Tibial artery (tissue), 4 donors: ENCODE measurements around the gene KCNIP4.
A peak's percentile ranks its signal among the peaks of the same experiment; 100 is the strongest.

Experiments
- DNase-seq, 2 donors: peaks; one replicate each; pipeline ENCODE4 v3.0.0-alpha.2; 2019
- H3K27ac ChIP-seq, 2 donors: fragments of 200-600 bp; sonication (generic) in 1 of 2; 1 replicate in 1 of 2; 2 replicates in 1 of 2; pipeline ENCODE4 v1.5.1; 2018 to 2019; ENCODE audit warnings: mild to moderate bottlenecking in 1 of 2
- H3K27me3 ChIP-seq, 2 donors: fragments of 200-600 bp; sonication (generic) in 1 of 2; one replicate each; pipeline versions ENCODE4 v1.5.1 to v1.6.0; 2016 to 2019
- H3K36me3 ChIP-seq, 3 donors: fragments of 200-600 bp; sonication (generic) in 2 of 3; one replicate each; pipeline ENCODE4 v1.5.1; 2016 to 2019; ENCODE audit warnings: mild to moderate bottlenecking in 2 of 3
- H3K4me1 ChIP-seq, 4 donors: fragments of 200-600 bp; sonication (generic) in 2 of 4; 1 replicate in 3 of 4; 2 replicates in 1 of 4; pipeline ENCODE4 v1.5.1; 2016 to 2019
- H3K4me3 ChIP-seq, 2 donors: fragments of 200-600 bp; sonication (generic) in 1 of 2; 1 replicate in 1 of 2; 2 replicates in 1 of 2; pipeline ENCODE4 v1.5.1; 2018 to 2019; ENCODE audit warnings: mild to moderate bottlenecking in 2 of 2
- H3K9me3 ChIP-seq, 3 donors: fragments of 200-600 bp; sonication (generic) in 1 of 3; one replicate each; pipeline ENCODE4 v1.5.1; 2016 to 2019
- intact Hi-C: fragments of 100-400 bp; cut with DNase I; formaldehyde crosslinking; loops from one replicate; pipeline ENCODE4 v1.15.0; 2023; ENCODE audit warnings: low total_unique reads
- TF ChIP-seq, protein P1 (sequence below), 2 experiments: fragments of 200-600 bp in 1 of 2; fragments of 450-650 bp in 1 of 2; IDR thresholded peaks; one replicate each; pipeline ENCODE4 v1.5.1; 2017 to 2019; ENCODE audit warnings: antibody characterized with exemption in 2 of 2, mild to moderate bottlenecking in 1 of 2, moderate library complexity in 1 of 2

KCNIP4 gene

DNA sequence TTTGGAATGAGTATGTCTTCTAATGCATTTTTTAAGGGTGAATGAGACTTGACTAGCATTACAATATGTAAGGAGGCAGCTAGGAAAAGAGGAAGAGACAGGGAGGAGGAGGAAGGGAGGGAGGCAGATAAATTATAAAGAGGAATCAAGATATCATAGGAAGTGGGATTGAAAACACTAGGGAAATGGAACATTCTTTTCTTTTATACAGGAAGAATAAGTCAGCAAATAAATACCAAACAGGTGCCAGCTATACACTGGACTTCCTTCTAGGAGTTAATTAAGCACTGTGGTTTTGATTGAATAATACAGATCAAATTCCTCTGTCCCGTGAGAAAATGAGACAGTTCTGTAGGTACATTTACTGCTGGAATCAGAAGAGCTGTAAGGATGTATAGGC, 1169.7 kb downstream of the KCNIP4 start:
- peaks cover 4 to 20% (median 13%) of the 10 kb centered on the region in 3 donors for H3K9me3 ChIP-seq
- TF ChIP-seq, protein P1, sequence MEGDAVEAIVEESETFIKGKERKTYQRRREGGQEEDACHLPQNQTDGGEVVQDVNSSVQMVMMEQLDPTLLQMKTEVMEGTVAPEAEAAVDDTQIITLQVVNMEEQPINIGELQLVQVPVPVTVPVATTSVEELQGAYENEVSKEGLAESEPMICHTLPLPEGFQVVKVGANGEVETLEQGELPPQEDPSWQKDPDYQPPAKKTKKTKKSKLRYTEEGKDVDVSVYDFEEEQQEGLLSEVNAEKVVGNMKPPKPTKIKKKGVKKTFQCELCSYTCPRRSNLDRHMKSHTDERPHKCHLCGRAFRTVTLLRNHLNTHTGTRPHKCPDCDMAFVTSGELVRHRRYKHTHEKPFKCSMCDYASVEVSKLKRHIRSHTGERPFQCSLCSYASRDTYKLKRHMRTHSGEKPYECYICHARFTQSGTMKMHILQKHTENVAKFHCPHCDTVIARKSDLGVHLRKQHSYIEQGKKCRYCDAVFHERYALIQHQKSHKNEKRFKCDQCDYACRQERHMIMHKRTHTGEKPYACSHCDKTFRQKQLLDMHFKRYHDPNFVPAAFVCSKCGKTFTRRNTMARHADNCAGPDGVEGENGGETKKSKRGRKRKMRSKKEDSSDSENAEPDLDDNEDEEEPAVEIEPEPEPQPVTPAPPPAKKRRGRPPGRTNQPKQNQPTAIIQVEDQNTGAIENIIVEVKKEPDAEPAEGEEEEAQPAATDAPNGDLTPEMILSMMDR (IDR thresholded peaks at IDR 0.05), result no peak
- intact Hi-C loops, result no loop called here
- H3K27ac ChIP-seq, result no peak overlapping the region
- H3K27me3 ChIP-seq, result no peaks in the 10 kb centered on the region
- no peaks in the 10 kb centered on the region for H3K36me3 ChIP-seq
- no peaks in the 10 kb centered on the region for H3K4me1 ChIP-seq
- no peak overlapping the region for H3K4me3 ChIP-seq
- no peak for DNase-seq

GRCh38 chr4:20773144-20773997, 1175.2 kb downstream of the KCNIP4 start:
- Histone ChIP-seq H3K27ac (no peak overlapping the region), H3K9me3 (no peaks in the 10 kb centered on the region), H3K27me3 (no peaks in the 10 kb centered on the region), H3K4me3 (no peak overlapping the region), H3K36me3 (no peaks in the 10 kb centered on the region), H3K4me1 (peaks cover 0 to 3% (median 0%) of the 10 kb centered on the region in 4 donors)
- TF ChIP-seq, protein P1 (IDR thresholded peaks at IDR 0.05), result peak; percentile 43 to 51
- intact Hi-C loops, result no loop called here
- DNase-seq, result peak in 1 of 2 donors; percentile 22

- intact Hi-C loops, result no loop called here
- H3K27me3 ChIP-seq, result no peaks in the 10 kb centered on the region
- DNase-seq, result no peak
Observed at GRCh38 chr4:20764366-20764992, 1184.1 kb downstream of the KCNIP4 start.

DNA sequence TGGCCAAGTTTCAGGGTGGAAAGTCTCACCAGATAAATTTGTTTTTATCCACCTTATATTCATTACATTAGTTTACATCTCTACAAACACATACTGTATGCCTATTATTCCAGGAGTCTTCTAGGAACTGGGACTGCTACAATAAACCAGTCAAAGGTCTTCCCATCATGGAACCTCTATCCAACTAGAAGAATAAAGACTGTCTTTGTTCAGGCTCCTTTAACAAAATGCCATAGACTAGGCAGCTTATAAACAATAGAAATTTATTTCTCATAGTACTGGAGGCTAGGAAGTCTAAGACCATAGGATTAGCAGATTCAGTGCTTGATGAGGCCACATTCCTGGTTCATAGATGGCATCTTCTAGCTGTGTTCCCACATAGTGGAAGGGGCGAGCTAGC, 1186.7 kb downstream of the KCNIP4 start:
- no peaks in the 10 kb centered on the region for H3K9me3 ChIP-seq
- no peaks in the 10 kb centered on the region for H3K27me3 ChIP-seq
- no peak overlapping the region for H3K27ac ChIP-seq
- no peak overlapping the region for H3K4me3 ChIP-seq
- no peaks in the 10 kb centered on the region for H3K36me3 ChIP-seq
- intact Hi-C loops, result no loop called here
- no peaks in the 10 kb centered on the region for H3K4me1 ChIP-seq
- TF ChIP-seq, protein P1 (IDR thresholded peaks at IDR 0.05), result no peak
- no peak for DNase-seq

More at GRCh38 chr4:20764366-20764992, 1184.1 kb downstream of the KCNIP4 start:
- Histone ChIP-seq H3K9me3 (no peaks in the 10 kb centered on the region), H3K4me1 (no peaks in the 10 kb centered on the region), H3K4me3 (no peak overlapping the region), H3K27ac (no peak overlapping the region), H3K36me3 (no peaks in the 10 kb centered on the region)
- TF ChIP-seq, protein P1 (IDR thresholded peaks at IDR 0.05), result no peak

- no peaks in the 10 kb centered on the region for H3K9me3 ChIP-seq
- TF ChIP-seq, protein P1 (IDR thresholded peaks at IDR 0.05), result no peak
- H3K36me3 ChIP-seq, result no peaks in the 10 kb centered on the region
- no peaks in the 10 kb centered on the region for H3K27me3 ChIP-seq
- no peak for DNase-seq
- H3K4me1 ChIP-seq, result no peaks in the 10 kb centered on the region
- intact Hi-C loops, result no loop called here
- no peak overlapping the region for H3K27ac ChIP-seq
- no peak overlapping the region for H3K4me3 ChIP-seq
Observed at GRCh38 chr4:20761382-20761781, 1187.2 kb downstream of the KCNIP4 start.
